ENCODE measurements around the gene SERPINA3.

SERPINA3 gene

DNA sequence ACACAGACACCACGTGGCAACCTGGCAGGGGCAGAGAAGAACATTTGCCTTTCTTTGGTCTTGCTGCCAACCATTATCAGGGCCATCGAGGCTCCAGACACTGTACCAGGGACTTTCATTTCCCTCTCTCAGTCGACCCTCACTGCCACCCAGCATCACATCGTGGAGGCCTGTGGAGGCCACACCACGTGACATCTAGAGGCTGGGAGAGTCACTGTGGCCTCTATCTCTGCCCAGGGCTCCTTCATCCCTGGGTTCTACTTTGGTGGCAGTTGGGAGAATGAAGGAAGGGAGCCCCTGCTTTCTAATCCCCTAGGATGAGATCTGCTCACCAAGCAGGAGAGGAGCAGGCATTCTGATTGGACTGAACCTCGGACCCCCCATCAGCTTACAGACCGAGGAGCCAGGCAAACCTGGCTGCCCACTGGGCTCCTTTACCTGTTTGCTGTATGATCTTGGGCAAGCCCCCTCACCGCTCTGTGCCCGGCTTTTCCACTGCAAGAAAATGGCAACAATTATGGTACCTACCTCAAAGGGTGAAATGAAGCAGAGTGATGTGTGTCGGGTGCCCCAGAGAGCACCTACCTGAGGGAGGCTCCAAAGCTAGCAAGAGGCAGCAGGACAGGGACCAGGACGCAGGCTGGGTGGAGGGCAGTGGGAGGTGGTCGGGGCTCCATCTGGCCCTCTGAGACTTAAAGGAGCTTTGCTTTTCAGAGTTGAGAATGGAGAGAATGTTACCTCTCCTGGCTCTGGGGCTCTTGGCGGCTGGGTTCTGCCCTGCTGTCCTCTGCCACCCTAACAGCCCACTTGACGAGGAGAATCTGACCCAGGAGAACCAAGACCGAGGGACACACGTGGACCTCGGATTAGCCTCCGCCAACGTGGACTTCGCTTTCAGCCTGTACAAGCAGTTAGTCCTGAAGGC, 1.8 kb downstream of the SERPINA3 start:
- no peak for DNase-seq (ENCODE audit: low spot score)

DNA sequence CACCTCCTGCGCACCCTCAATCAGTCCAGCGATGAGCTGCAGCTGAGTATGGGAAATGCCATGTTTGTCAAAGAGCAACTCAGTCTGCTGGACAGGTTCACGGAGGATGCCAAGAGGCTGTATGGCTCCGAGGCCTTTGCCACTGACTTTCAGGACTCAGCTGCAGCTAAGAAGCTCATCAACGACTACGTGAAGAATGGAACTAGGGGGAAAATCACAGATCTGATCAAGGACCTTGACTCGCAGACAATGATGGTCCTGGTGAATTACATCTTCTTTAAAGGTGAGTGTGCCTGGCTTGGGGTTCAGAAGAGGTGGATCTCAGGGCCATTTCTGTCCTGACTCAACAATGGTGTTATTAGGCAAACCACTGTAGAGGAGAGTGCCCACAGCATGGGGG, 2.6 kb downstream of the SERPINA3 start:
- DNase-seq (ENCODE audit: low spot score), result no peak

- no peak for DNase-seq (ENCODE audit: low spot score)
Measured at GRCh38 chr14:94615254-94615653, 3.1 kb downstream of the SERPINA3 start.

DNA sequence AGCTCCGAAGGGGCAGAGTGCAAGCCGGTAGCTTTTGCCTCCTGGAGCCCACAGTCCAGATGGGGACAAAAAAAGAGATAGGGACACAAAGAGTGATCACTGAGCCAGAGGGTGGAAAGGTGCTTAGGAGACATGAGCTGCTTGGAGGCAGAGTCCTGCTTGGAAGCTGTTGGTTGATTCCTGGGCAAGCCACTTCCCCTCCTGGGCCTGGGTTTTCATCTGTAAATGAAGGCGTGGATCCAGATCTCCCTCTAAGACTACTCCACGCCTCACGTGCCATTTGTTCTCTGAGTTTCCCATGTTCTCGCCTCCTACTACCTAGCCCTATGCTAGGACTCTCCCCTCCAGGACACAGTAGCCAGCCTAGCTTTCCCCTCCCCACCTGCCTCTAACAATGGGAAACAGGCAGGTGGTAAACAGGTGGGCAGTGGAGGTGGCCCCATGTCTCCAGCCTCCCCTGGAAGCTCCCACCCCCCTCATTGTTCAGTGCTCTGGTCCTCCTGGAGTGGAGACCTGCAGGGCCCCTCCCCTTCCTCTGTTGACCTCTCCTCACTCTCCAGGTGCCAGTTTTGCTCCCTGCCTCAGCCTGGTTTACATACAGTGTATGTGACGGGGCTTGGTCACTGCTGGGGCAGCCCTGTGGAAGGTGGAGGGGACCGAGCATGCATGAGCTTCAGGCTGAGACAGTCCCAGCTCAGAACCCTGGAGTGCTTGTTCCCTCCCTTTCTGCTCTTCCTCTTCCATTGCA, 3.8 kb downstream of the SERPINA3 start:
- no peak for DNase-seq (ENCODE audit: low spot score)

- no peak for DNase-seq (ENCODE audit: low spot score)
Measured at GRCh38 chr14:94617366-94617941, 5.3 kb downstream of the SERPINA3 start.

DNA sequence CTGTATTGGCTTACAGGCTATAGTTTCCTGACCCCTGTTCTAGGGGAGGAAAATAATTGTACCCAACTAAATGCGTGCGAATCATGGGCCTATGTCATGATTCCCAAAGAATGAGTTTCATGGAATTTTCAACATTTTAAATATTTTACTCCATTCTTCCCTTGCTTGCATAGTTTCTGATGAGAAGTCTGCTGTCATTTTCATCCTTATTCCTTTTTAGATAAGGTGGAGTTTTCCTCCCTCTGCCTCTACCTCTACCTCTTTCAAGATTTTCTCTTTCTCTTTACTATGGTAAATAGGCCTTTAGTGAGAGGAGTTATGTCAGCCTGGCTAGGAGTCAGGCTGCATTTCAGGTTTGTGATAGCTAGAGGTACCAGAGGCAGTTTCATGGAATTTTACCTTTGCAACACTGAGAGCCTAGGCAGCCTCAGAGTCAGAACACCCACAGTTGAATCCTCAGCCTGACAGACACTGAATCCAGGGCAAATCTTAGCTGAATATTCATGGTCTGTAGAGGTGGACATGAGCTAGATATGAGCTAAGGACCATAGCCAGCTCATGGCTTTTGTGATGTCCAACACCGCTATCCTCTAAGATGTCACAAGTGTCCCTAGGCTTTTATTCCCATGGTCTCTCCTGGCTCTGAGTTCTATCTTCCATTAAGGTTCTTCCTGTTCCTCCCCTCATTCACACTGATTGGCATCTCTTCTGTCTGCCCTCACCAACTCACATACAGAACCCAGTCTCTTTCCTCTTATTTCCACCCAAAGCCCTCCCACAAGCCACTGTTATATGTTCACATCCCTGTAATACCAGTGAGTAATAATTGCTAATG, 6.0 kb downstream of the SERPINA3 start:
- DNase-seq (ENCODE audit: low spot score), result no peak

DNA sequence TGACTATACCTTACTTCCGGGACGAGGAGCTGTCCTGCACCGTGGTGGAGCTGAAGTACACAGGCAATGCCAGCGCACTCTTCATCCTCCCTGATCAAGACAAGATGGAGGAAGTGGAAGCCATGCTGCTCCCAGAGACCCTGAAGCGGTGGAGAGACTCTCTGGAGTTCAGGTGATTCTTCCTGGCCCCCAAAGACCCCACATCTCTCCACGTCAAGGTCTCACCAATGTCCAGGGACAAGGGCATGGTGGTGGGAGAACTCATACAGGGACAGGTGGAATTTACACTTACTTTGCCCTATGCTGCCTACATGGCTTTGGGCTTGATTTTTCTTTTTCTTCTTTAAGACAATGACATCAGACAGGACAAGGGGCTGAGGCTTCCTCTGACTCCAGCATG, 7.1 kb downstream of the SERPINA3 start:
- DNase-seq (ENCODE audit: low spot score), result no peak

DNA sequence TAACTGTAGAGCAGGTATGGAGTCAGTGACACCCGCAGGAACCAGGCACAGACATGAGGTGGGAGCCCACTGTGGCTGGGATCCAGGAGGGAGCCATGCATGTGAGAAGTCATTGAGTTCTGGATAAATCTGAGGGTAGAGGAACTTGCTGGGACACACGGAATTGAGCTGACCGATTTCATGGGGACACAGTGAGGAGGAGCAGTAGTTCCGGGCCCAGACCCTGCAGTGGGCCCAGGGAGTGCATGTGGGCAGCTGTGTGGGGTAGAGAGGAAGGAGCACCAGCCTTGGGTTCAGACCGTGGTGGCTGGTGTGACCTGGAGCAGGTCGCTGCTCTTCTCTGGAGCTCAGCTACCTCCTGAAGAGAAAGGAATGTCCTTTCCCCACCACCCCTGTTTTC, 8.4 kb downstream of the SERPINA3 start:
- DNase-seq (ENCODE audit: low spot score), result no peak

DNA sequence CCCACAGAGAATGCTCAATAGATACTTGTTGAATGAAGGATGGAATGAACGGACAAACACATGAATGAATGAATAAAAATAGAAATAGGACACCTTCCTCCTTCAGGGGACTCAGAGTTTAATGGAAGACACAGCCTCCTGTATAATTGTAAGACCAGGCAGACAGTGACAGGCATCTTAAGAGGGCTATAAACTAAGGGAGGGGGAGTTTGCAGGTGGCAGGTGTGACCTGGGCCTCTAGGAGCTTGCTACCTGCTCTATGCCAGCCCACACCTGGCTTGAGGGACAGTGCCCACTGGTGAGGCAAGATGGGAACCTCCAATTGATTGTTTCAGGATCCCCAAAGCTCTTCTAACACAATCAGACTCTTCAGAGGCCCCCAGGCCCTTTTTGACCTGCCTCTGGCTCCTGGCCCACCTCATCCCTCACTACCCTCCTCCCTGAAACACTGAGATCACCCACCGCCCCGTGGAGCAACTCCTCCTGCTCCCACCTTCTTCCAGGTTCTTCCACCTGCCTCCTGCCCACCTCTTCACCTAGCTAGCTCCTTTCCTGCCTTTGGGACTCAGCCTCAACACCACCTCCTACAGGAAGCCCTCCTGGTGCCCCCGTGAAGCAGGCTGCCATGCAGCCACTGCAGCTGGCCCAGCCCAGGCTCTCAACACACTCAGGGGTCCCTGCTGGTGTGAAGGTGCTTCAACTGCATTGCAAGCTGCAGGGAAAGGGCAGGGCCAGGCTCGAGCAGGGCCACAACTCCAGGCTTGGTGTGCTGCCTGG, 9.4 kb downstream of the SERPINA3 start:
- DNase-seq (ENCODE audit: low spot score), result no peak

DNA sequence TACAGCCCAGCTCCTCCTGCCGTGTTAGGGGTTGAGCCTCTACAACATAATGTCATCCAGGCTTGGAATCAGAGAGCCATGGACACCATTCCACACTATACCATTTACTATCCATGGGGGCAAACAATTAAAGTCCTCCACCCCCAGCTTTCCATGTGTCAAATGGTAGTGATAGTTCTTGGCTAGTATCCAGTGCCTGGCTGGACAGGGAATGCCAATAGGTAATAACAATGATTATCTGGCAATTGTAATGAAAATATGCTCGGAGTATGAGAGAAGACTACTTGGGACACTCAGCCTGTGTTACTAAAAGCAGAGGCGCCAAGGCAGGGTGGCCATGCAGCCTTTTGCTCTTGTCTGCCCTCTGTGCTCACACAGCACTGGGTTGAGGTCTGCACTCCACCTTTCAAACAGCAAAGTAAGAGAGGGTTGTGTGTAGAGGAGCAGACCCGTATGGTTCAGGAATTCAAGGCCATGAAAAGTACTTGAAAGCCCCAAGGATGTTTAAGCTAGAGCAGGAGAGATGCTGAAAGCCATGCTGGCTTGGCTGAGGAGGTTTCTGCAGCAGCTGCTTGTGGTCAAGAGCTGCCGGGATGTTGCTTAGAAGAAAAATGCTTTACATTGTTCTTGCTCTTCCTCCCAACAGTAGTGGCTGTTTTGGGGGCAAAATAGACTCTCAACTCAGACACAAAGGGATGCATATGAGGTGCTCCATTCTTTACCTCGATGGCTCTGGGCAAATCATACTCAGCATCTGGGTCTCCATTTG, 10.6 kb downstream of the SERPINA3 start:
- no peak for DNase-seq (ENCODE audit: low spot score)

DNA sequence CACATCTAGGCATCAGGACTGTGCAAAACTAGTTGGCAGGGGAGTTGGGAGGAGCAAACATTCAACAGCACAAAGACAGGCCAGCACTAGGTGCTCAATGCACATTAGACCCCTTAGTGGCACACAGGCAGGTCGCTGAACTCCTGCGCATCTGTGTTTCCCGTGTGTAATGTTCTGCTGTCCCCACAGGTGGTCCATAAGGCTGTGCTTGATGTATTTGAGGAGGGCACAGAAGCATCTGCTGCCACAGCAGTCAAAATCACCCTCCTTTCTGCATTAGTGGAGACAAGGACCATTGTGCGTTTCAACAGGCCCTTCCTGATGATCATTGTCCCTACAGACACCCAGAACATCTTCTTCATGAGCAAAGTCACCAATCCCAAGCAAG, 11.2 kb downstream of the SERPINA3 start:
- no peak for DNase-seq (ENCODE audit: low spot score)

GRCh38 chr14:94623856-94624499, 11.8 kb downstream of the SERPINA3 start:
- DNase-seq (ENCODE audit: low spot score), result no peak

DNA sequence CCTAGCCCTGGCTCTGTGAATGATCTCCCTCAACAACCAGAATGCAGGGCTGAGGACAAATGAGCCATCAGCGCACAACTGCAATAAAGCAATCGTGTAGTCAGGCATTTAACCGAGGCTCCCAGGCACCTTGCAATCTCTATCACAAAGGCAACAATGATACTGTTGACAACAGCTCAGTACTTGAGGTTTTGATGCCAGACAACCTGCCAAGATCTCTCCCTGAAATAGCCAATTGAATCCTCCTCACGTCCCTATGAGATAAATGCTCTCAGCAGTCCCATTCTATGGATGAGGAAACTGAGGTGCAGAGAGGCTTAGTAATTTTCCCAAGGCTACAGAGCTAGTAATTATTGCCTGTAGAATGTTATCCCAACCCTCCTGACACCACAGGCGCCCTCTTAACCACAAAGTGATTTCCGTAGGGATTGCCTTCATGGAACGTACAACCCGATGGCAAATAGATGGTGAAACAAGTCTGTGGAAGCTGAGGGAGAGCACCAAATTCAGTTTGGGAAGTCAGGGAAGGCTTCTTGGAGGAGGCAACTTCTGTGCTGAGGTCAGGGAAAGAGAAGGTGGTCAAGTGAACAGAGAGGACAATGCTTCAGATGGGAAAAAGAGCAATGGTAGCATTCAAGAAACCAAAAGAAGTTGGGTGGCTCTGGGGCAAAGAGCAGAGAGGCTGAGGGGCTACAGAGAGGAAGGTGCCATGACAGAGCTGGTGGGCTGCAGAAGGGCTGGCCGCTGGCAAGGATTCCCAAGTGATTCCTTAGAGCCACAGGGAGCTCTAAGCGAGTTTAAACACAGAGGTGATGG, 12.6 kb downstream of the SERPINA3 start:
- no peak for DNase-seq (ENCODE audit: low spot score)

GRCh38 chr14:94625353-94625635, 13.1 kb downstream of the SERPINA3 start:
- no peak for DNase-seq (ENCODE audit: low spot score)

GRCh38 chr14:94628578-94628977, 16.4 kb downstream of the SERPINA3 start:
- DNase-seq (ENCODE audit: low spot score), result no peak

- no peak for DNase-seq (ENCODE audit: low spot score)
Measured at GRCh38 chr14:94630396-94630795, 18.2 kb downstream of the SERPINA3 start.

GRCh38 chr14:94631050-94631449, 18.9 kb downstream of the SERPINA3 start:
- no peak for DNase-seq (ENCODE audit: low spot score)

- DNase-seq (ENCODE audit: low spot score), result no peak
Measured at GRCh38 chr14:94631536-94632304, 19.5 kb downstream of the SERPINA3 start.

DNA sequence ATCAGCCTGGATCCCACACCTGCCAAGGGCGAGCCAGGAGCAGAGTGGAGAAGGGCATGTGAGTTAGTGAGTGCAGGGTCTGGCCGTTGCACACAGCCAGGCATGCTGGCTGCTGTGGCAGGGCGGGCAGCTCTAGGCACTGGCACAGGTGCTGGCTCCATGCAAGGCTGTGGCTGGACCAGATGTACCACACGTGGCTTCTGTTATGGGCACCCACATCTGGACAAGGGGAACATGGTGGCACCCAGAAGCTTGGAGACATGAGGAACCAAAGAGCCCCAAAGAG, 20.1 kb downstream of the SERPINA3 start:
- DNase-seq (ENCODE audit: low spot score), result no peak

Measured in CD4-positive, alpha-beta T cell treated with Interleukin-6 at 100 ng/mL for 8 hours (primary cell).